GM18499 (cell line): ENCODE results near the gene TSPEAR.
"Not testable (repeated sequence)": the region's sequence is repeated elsewhere in the genome, so short reads cannot be mapped to it uniquely, and the experiment has no call there.

ENCODE experiments used
- ATAC-seq: cut with Tn5 transposase; IDR thresholded peaks from one replicate; pipeline ENCODE4 v1.9.1; 2021; ENCODE audit warnings: moderate number of reproducible peaks; ENCODE audit not compliant: insufficient read depth, unreplicated experiment

Gene TSPEAR

GRCh38 chr21:44614961-44615391 is 96.4 kb downstream of the TSPEAR start:
- ATAC-seq: no peak

- no peak for ATAC-seq
Measured at GRCh38 chr21:44614161-44614631, 97.2 kb downstream of the TSPEAR start.

- no peak for ATAC-seq
Measured at GRCh38 chr21:44613386-44614155, 97.8 kb downstream of the TSPEAR start.

GRCh38 chr21:44612669-44613229 is 98.6 kb downstream of the TSPEAR start:
- no peak for ATAC-seq

GRCh38 chr21:44612029-44612486 is 99.3 kb downstream of the TSPEAR start, which contains the start of gene KRTAP10-8:
Gene KRTAP10-8 (plus strand): TSS chr21:44612079. CDS start chr21:44612101, 22 bp downstream.
- no peak for ATAC-seq

- no peak for ATAC-seq
Measured at GRCh38 chr21:44611551-44611950, 99.8 kb downstream of the TSPEAR start.

- not testable (repeated sequence) for ATAC-seq
Measured at GRCh38 chr21:44610157-44610843, 101.1 kb downstream of the TSPEAR start.

GRCh38 chr21:44609193-44609592 is 102.2 kb downstream of the TSPEAR start:
- ATAC-seq: no peak

- ATAC-seq: no peak
Measured at GRCh38 chr21:44606495-44606894, 104.9 kb downstream of the TSPEAR start.

GRCh38 chr21:44603911-44604310 is 107.5 kb downstream of the TSPEAR start:
- no peak for ATAC-seq

GRCh38 chr21:44603109-44603875 is 108.1 kb downstream of the TSPEAR start:
- ATAC-seq: no peak

GRCh38 chr21:44602463-44602850 is 108.9 kb downstream of the TSPEAR start:
- no peak for ATAC-seq

- ATAC-seq: no peak
Measured at GRCh38 chr21:44601596-44602462, 109.5 kb downstream of the TSPEAR start.

GRCh38 chr21:44601091-44601490 is 110.3 kb downstream of the TSPEAR start:
- not testable (repeated sequence) for ATAC-seq

GRCh38 chr21:44600118-44600978 is 111.0 kb downstream of the TSPEAR start, which contains the start of gene KRTAP10-7:
Gene KRTAP10-7 (plus strand): TSS chr21:44600597. CDS start chr21:44600622, 25 bp downstream.
- ATAC-seq: not testable (repeated sequence)

- ATAC-seq: no peak
Measured at GRCh38 chr21:44599264-44600029, 111.9 kb downstream of the TSPEAR start.

GRCh38 chr21:44598061-44598460 is 113.3 kb downstream of the TSPEAR start:
- no peak for ATAC-seq
